Stimulated activated CD4-positive, alpha-beta T cell treated with anti-CD3 and anti-CD28 coated beads, Interleukin-2, amount 100 ng/mL, for 4 hours (primary cell): ENCODE measurements around the gene ADGRG7.

Experiments
- DNase-seq: peaks from one replicate; pipeline ENCODE4 v3.0.0-alpha.2; 2020; ENCODE audit warnings: low read depth

The ADGRG7 gene

DNA sequence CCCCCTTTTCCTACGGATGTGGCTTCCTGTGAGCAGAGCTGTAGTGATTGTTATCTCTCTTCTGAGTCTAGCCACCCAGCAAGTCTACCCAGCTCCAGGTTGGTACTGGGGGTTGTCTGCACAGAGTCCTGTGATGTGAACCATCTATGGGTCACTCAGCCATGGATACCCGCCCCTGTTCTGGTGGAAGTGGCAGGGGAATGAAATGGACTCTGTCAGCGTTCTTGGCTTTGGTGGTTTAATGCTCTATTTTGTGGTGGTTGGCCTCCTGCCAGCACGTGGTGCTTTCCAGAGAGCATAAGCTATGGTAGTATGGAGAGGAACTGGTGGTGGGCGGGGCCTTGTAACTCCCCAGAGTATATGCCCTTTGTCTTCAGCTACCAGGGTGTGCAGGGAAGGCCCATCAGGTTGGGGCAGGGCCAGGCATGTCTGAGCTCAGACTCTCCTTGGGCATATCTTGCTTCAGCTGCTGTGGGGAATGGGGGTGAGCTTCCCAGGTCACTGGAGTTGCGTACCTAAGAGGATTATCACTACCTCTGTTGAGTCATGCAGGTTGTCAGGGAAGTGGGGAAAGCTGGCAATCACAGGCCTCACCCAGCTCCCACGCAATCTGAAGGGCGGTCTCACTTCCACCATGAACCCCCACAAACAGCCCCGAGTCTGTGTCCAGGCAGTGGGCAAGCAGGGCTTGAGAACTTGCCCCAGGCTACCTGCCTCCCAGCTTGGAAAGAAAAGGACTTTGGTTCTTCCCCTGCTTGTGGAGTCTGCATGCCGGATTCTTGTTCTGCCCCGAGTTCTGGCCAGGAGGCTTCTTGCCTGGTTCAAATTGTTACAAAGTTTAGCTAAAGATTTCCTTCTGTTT is 9.0 kb upstream of the ADGRG7 start:
- no peak for DNase-seq

DNA sequence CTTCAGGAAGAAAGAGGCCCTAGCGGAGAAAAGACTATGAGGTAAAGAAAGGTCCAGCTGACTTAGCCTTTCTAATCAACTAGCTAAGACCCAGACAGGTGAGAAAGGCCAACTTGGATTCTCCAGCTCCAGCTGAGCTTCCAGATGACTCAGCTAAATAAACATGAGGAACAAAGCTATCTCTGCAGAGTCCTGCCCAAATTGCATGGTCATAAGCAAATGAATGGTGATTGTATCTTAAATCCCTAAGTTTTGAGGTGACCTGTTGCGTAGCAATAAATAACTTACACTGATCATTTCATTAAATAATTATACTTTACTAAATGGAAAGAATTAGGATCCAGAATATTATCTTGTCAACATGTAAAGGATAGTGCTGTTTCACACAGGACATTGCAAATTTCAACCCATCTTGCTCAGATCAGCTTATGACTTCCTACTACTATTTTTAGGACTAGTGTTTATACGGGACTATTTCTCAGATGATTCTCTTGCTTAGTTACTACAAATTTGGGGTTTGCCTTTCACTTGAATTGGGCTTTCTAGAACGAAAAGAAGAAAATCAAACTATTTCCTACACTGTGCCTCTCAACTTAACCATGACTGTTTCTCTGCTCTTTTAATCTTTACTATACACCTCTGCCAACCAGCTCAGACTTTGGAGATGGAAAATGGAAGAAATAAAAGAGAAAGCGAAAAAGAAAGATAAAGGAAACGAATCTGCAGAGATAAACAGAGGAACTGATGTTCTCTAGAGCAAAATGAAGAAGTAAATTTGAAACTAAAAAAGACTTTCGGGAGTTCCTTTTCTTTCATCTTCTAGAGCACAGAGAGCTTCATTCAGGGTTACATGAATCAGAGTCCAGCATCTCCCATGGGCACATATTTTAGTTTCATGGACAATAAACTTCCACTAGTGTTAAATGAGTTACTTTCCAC is 6.6 kb upstream of the ADGRG7 start:
- DNase-seq = no peak

DNA sequence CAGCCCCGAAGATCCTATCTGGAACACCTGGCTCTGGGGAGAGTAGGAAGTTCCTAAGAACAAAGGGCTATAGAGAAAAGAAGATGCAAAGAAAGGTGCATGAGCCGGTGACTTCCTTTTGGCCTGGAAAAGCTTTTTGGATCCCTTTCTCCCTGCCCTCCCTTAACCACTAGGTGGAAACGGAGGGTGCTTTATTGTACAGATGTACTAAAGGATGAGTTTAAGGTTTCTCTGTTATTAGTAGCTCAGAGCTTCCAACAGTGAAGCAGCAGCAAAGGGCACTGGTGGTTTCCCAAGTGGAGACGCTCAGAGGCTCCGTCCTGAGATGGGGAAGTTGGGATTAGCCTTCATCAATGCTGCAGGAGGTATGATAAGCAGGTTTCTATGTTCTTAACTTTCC is 5.9 kb upstream of the ADGRG7 start:
- DNase-seq = no peak

DNA sequence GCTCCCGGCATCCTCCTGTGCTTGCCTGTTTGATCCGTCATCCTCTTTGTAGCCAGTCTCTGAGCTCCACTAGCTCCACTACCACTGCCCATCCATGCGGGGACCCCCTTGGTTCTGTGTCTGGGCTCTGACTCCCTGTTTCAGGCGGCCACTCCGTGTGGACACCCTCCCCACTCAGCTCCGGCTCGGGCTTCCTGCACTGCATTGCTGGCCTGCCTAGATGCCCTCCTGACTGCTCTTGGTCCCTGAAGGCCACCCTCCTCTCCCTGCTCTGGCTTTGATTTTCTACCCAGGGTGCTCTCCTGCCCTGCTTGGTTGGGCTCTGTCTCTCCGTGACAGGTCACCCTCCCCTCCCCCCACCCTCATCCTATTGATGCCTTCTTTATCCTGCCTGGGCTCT is 4.0 kb upstream of the ADGRG7 start:
- DNase-seq = no peak

DNA sequence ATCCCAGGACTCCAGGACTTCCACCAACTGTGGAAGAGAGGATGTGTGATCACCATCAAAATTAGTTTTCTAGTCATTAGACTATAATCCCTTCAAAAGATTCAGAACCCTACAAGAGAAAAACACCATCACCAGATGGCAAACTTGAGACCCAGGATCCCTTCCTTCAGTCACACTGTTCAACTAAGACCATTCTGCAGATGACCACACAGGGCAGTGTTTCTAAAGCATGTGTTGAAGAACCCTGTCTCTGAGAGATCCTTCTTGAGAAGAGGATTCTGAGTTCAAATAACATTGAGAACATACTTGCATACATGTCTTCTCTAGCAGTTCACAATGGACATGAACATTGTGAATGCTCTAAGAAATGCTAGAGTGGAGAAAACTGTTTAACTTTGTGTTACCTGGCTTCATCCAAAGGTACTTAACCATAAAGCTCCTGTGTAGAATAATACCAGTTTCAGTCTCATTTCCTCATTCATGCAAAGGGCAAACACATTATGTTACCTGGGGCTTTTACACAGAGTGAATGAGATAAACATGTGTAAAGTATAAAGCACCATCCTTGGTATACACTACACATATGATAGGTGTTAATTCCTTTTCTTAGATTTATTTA is 2.4 kb upstream of the ADGRG7 start:
- DNase-seq = no peak

DNA sequence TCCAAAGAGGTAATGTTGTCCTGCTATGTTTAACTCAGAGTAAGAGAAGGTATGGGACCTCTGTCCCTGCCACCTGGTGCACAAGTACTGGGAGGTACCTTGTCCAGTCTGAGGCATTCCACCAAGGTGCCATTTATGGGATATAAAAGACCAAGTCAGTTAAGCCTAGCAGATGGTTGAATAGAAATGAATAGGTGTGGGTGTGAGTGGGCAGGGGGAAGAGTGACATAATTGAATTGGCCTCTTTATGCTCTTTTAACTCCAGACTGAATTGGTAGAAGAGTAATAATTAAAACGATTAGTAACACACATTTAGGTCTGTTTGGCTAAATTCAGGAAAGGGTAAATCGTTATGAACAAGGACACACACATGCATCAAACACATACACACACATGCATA is 562 bp downstream of the ADGRG7 start:
- DNase-seq = no peak

DNA sequence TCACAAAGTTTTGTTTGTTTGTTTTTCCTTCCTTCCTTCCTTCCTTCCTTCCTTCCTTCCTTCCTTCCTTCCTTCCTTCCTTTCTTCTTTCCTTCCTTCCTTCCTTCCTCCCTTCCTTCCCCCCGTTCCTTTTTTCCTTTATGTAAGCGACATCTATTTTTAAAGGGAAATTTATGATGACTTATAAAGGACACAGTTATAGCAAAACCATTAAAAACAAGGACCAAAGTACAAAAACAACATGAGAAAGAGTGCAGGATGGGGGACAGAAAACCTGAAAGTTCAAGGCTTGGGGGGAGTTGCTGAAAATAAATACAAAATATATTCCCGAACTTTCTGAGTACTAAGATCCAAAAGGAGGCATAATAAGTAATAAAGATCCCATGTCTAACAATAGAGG is 1.8 kb downstream of the ADGRG7 start:
- no peak for DNase-seq

DNA sequence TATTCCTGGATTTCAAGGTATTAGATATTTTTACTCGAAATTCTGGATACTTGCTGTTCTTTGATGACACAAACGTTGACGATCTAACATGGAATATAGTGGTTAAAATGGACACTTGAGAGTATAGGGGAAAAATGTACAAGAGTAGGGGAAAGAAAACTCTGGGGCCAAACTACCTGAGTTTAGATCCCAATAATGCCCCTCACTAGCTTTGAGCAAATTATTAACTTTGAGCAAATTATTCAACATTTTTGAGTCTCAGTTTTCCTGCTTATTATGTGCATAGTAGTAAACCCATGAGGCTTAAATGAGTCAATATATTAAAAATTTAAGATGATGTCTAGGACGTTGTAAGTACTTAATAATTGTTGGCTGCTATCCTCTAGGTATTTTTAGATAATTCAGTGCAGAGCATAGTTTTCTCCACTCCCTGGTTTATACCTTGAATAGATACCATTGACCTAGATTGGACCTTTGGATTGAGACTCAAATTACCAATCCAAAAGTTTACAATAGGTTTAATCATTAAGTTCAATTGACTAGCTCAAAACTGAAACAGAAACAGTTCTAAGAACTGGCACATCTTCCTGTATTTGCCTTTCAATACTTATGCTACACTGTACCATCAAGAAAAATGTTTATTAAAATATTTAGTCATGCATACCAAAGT is 4.5 kb downstream of the ADGRG7 start:
- DNase-seq = no peak

DNA sequence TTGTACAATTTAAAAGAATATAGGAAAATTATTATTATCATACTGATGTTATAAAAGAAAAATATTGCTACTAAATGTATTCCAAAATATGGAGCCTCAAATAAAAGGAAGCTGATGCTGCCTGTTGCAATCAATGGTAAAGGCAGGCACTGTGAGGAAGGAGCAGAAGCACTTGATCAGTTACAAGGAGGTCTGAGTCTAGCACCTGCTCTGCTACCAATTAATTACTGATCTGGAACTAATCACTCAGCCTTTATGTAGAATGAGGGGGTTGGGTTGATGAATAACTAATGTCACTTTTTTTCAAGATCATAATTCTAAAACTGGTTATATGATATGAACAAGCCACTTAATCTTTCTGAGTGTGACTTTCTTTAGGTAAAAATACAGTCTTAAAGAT is 5.5 kb downstream of the ADGRG7 start:
- DNase-seq = no peak

DNA sequence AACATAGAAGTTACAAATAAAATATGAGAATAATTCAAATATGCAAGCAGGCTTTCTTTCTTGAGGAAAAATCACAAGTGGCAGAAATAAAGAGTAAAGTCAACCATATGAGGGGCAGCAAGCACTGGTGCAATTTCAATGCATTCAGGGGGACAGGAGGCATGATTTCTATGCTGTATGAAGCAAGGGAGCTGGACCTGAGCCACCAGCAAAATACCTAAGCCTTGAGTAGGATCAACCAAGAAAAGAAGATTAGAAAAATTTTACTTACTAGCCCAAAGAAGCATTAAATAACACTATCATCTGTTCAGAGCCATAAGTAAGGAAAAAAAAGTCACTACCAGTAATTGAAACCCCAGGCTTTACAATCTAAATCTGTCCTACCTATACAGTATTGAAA is 6.3 kb downstream of the ADGRG7 start:
- DNase-seq = no peak

DNA sequence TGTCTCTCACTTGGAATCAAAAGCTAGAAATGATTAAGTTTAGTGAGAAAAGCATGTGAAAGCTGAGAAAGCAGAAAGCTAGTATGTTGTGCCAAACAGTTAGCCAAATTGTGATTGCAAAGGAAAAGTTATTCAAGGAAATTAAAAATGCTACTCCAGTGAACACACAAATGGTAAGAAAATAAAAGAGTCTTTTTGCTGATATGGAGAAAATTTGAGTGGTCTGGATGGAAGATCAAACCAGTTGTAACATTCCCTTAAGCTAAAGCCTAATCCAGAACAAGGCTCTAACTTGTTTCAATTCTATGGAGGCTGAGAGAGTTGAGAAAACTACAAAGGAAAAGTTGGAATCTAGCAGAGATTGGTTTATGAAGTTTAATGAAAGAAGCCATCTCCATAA is 11.8 kb downstream of the ADGRG7 start:
- no peak for DNase-seq

DNA sequence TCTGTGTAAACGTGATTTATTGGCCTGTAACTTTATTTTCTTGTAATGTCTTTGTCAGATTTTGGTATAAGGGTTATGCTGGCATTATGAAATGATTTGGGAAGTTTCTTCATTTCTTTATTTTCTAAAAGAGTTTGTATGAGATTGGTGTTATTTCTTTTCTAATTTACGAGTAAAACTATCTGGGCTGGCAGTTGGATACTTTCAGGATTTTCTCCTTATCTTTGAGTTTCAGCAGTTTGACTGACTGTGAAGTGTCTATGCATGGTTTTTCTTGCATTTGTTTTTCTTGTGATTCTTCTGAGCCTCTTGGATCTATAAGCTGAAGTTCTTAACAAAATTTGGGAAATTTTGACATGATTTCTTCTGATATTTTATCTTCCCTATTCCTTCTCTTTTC is 18.1 kb downstream of the ADGRG7 start:
- no peak for DNase-seq

DNA sequence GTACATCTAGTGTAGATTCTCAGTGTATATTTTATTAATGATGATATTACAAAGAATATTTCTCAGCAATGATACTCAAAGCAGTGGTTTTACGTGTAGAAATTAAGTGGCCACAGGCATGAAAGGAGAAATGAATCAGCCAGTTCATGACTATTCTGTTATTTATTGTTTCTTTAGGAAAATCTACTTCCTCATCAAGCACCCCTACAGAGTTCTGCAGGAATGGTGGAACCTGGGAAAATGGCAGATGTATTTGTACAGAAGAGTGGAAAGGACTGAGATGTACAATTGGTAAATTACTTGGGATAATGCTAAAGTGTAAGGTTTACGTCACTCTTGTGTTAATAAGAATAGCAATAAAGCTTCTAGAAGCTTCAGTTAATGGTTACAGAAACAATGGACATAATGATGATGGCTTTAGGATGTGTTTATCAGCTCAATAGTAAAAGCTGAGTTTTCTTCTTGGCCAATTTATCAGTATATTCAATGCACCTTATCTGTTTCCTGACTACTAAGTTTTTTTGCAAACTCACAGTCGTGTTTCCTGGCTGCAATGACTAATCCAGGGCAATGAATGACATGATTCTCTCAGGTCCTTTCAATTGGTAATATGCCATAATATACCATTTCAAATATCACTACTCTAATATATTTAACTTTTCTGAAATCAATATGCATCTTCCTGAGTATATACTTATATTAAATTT is 20.2 kb downstream of the ADGRG7 start:
- DNase-seq = no peak

DNA sequence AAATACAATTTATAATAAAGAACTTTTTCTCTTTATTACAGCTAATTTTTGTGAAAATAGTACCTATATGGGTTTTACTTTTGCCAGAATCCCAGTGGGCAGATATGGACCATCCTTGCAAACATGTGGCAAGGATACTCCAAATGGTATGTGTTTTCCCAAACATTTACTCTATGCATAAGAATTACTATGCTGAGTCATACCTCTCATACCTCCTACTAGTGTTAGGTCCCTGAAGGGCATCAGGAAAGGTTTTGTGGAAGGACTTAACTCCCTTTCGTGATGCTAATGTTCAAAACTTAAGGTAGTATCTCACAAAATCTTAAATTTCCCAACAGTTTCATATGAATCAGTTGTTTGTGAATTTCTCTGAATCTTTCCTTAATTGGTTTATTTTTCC is 21.3 kb downstream of the ADGRG7 start:
- DNase-seq = no peak

DNA sequence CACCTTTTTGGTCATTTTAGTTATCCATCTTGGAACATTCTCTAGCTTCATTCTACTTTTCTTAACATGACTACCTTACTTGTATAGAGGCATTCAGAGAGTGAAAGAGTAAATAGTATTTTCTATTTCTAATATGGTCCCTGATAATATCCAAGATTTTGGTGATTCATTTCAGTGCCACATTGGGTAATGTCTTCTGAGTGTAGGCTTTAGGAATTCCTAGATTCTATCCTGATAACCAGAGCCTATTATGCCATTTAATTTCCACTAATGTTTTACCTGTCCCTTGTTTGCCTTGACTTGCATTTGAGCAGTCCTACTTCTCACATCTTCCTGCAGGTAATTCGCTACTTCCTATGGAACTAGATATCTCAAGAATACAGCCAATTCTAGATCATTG is 21.8 kb downstream of the ADGRG7 start:
- DNase-seq = no peak

DNA sequence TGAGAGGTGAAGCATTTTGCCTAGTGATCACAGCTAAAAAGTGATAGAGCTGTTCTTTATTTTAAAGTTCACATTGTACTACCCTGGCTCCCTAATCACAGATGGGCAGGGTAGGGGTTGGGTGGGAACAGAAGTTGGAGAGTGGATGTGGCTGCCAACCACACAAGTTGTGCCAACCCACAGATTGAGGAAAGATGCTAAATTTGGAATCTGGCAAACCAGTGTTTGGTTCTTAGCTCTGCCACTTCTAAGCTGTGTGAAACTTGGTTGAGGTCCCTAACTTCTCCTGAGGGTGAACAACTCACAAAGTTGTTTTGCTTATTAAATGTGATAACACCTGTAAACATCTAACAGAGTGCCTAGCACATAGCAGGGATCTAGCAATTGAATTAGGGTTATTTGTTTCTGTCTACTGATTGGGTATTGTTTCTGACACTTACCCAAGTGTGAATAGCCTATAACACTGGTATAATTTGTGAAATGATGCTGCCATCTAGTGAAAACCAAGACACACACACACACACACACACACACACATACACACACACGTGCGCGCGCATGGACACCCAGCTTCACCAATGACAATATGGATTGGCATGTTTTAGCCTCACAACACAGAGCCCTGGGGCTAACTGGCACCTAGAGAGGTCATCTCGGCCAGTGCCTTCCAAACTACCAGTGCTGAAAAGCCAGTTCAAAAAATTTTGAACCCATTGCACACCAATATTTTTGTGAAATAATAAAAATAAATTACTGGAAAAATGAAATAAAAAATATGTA is 25.3 kb downstream of the ADGRG7 start:
- DNase-seq = no peak

DNA sequence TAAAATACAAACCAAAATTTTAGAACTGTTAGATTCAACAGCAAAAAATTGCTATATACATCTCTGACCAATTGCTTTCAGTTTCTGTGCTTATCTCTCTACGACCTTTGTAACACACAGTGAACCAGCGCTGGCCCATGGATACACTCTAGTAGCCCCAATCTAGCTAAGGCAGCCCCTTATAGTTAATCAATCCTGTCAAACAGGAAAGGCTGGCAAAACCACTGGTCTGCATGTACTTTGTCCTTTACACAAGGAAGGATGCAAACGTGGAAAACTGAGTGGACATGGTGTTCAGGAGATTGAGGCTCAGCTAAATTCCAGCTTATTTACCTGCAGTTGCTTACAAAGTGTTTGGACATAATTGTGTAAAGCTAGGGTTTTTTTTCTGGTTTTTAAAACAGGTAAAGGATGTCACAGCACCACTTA is 25.9 kb downstream of the ADGRG7 start:
- DNase-seq = no peak

DNA sequence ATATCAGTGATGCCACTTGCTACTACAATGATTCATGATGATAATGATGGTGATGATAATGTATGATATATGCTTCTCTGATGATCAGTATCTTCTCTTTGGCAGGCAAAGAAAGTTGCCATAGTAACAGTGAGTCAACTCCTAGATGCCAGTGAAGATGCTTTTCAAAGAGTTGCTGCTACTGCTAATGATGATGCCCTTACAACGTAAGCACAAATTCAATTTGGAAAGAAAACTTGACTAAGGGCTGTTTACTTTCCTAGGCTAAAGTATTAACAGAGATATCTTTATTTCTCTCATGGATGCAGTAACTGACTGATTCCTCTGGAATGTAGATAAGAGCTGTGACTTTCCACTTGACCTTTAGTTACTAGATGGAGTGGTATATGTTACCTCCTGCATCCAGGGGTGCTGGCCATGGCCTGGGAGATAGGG is 27.8 kb downstream of the ADGRG7 start:
- DNase-seq = no peak

DNA sequence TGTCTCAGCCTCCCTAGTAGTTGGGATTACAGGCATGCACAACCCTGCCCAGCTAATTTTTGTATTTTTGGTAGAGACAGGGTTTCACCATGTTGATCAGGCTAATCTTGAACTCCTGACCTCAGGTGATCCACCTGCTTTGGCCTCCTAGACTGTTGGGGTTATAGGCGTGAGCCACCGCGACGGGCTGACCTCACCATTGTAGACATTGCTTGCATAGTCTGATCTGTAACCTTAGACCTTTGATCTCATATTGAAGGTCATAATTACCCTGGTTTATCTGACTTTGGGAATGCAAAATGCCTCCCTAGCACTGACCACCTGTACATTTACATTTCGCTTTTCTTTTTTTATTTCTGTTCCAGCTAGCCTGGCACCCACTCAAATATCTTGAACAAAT is 31.2 kb downstream of the ADGRG7 start:
- no peak for DNase-seq

DNA sequence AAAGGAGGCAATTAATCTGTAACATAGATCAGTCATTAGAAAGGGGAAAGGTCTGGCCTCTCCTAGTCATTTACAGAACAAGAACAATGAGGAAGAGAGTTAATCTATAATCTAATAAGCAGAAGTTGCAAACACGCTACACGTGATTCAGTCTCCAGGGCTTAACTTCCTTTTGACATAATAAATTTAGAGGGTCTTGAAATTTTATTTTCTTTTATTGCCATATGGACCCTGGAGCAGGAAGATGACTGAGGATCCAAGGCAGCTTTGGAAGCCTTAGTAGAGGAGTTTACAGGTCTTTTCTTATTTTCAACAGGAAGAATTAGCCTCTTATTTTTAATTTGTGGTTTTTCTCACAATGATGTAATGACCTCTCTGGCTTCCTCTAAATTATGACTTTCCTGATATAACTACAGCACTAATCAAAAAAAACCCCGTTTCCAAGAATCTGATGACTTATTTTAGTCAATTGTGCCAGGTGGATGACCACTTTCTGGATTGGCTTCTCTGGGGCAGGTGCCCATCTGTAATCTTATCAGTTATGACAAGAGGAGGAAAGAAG is 32.2 kb downstream of the ADGRG7 start:
- DNase-seq = no peak
